PC-9 (cell line): ENCODE data around the gene ASPHD1. TPM values are rescaled to one million over a fixed set of nuclear protein-coding genes. Genes with fewer than 3 reads are reported as not detected.

ENCODE experiments used
- BruUV-seq: library from RNA; stranded (reverse); fragments of 400-500 nt; replicated peaks from 2 replicates; lab custom pipeline; 2021; lab: Mats Ljungman, UMichigan
- CTCF ChIA-PET: fragments of 300-600 bp; sonication (Branson Sonifier 250); formaldehyde crosslinking; loops from one replicate; lab custom pipeline; 2022; ENCODE audit warnings: antibody characterized with exemption; lab: Charles Lee
- POLR2A ChIA-PET: fragments of 300-600 bp; sonication (Branson Sonifier 250); formaldehyde crosslinking; loops from one replicate; lab custom pipeline; 2022; ENCODE audit warnings: antibody characterized with exemption; ENCODE audit not compliant: unreplicated experiment; lab: Charles Lee
- DNase-seq, 2 experiments: peaks; one replicate each; pipeline versions ENCODE4 v3.0.0 to v3.0.0-alpha.2; 2015 to 2022; ENCODE audit warnings: mixed read lengths in 1 of 2
- H2AFZ ChIP-seq: fragments of 200-600 bp; sonication (generic); 2 replicates; pipeline ENCODE4 v1.8.1; 2017; ENCODE audit warnings: antibody characterized with exemption
- H3F3A ChIP-seq: fragments of 200-600 bp; sonication (generic); 2 replicates; pipeline ENCODE4 v1.8.1; 2017; ENCODE audit warnings: antibody characterized with exemption, mild to moderate bottlenecking, low read depth; ENCODE audit not compliant: insufficient read depth
- H3K27ac ChIP-seq: fragments of 200-600 bp; sonication (generic); 2 replicates; pipeline ENCODE4 v1.6.1; 2016; ENCODE audit warnings: mixed run types
- H3K27me3 ChIP-seq: fragments of 200-600 bp; sonication (generic); 2 replicates; pipeline ENCODE4 v1.6.1; 2016; ENCODE audit warnings: low read depth, mixed run types; ENCODE audit not compliant: insufficient read depth
- H3K36me3 ChIP-seq: fragments of 200-600 bp; sonication (generic); 2 replicates; pipeline ENCODE4 v1.6.1; 2016; ENCODE audit warnings: low read depth, mixed run types
- H3K4me1 ChIP-seq: fragments of 200-600 bp; sonication (generic); replicated peaks from 2 replicates; pipeline ENCODE4 v1.6.1; 2016; ENCODE audit warnings: mixed run types; ENCODE audit not compliant: insufficient read depth
- H3K4me2 ChIP-seq: fragments of 200-600 bp; sonication (generic); 2 replicates; pipeline ENCODE4 v1.6.1; 2017; ENCODE audit warnings: mixed run types
- H3K4me3 ChIP-seq: fragments of 200-600 bp; sonication (generic); 2 replicates; pipeline ENCODE4 v1.6.1; 2016; ENCODE audit warnings: mixed run types
- H3K79me2 ChIP-seq: fragments of 200-600 bp; sonication (generic); 2 replicates; pipeline ENCODE4 v1.6.1; 2017; ENCODE audit warnings: low read depth, mixed run types
- H3K9me2 ChIP-seq: fragments of 200-600 bp; sonication (generic); 2 replicates; pipeline ENCODE4 v1.8.1; 2017; ENCODE audit warnings: mild to moderate bottlenecking; ENCODE audit not compliant: insufficient read depth
- H3K9me3 ChIP-seq: fragments of 200-600 bp; sonication (generic); 2 replicates; pipeline ENCODE4 v1.8.1; 2016; ENCODE audit warnings: low read depth; ENCODE audit not compliant: insufficient read depth
- H4K20me1 ChIP-seq: fragments of 200-600 bp; sonication (generic); 2 replicates; pipeline ENCODE4 v1.8.1; 2017; ENCODE audit not compliant: insufficient read depth
- EZH2 ChIP-seq: fragments of 200-600 bp; sonication (generic); IDR thresholded peaks from 2 replicates; pipeline ENCODE4 v1.8.0; 2017; ENCODE audit warnings: antibody characterized with exemption, low read depth
- intact Hi-C: fragments of 100-400 bp; cut with micrococcal nuclease; formaldehyde crosslinking; loops from one replicate; pipeline ENCODE4 v1.10.0; 2022; ENCODE audit not compliant: unreplicated experiment
- total RNA-seq: library from RNA; stranded (reverse); gene quantifications from 2 replicates; pipeline ENCODE4 v1.2.3, GENCODE V29; 2021
- TF ChIP-seq, protein P1 (sequence below): fragments of 200-600 bp; sonication (generic); conservative IDR thresholded peaks from 2 replicates; pipeline ENCODE4 v1.6.1; 2017; ENCODE audit warnings: mixed run types, antibody characterized with exemption, mild to moderate bottlenecking, moderate library complexity

ASPHD1 gene
- total RNA-seq, 1 experiment from 2014 or later = 8.3 TPM

DNA sequence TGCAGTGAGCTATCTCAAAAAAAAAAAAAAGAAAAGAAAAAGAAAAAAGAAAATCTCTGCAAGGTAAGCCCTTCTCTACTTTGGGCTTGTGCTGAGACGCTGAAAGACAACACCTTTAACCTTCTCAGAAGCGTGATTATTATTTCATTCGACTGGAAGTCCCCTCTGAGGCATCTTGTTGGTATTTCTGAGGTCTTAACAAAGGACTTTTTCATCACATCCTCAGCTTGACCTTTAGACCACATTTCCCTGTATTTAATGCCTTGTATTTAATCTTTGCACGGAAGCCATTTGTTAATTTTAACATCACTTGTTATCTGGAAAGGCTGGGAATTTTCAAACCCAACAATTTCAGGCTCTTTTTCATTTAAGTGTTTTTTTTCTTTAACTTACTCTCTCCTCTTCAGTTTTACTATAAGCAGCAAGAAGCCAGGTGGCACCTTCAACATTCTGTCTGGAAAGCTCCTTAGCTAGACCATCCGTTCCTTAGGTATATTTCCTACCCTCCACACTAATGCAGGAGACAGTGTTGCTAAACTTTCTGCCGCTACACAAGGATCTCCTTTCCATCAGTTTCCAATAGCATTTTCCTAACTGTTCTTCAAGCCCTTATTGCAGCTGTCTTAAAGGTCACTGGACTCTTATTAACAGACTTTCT is 15.4 kb downstream of the ASPHD1 start:
- no peak overlapping the region for H3K4me3 ChIP-seq
- no peak for TF ChIP-seq EZH2
- TF ChIP-seq, protein P1, sequence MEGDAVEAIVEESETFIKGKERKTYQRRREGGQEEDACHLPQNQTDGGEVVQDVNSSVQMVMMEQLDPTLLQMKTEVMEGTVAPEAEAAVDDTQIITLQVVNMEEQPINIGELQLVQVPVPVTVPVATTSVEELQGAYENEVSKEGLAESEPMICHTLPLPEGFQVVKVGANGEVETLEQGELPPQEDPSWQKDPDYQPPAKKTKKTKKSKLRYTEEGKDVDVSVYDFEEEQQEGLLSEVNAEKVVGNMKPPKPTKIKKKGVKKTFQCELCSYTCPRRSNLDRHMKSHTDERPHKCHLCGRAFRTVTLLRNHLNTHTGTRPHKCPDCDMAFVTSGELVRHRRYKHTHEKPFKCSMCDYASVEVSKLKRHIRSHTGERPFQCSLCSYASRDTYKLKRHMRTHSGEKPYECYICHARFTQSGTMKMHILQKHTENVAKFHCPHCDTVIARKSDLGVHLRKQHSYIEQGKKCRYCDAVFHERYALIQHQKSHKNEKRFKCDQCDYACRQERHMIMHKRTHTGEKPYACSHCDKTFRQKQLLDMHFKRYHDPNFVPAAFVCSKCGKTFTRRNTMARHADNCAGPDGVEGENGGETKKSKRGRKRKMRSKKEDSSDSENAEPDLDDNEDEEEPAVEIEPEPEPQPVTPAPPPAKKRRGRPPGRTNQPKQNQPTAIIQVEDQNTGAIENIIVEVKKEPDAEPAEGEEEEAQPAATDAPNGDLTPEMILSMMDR = no peak
- 0 out of 2 replicates have a peak, but pooled peaks cover 3% of the 10 kb centered on the region for H3K79me2 ChIP-seq
- no TSS peak for BruUV-seq
- H3K4me1 ChIP-seq = peaks cover 16% of the 10 kb centered on the region
- H3K36me3 ChIP-seq = peaks cover 31% of the 10 kb centered on the region
- peaks cover 26% of the 10 kb centered on the region for H3F3A ChIP-seq
- POLR2A ChIA-PET = interaction anchor here (0.6 to 0.7 kb wide), 3 partner anchors 108 to 1312 kb away, joined by 3 to 20 read pairs (median 3); partner anchors contain the start of gene CTF1
- peak in 1 of 2 experiments; percentile 61 for DNase-seq
- no peak overlapping the region for H2AFZ ChIP-seq
- no peaks in the 10 kb centered on the region for H3K27me3 ChIP-seq
- peak overlapping the region; percentile 8; the same call in 1 of the 2 replicates for H3K4me2 ChIP-seq
- CTCF ChIA-PET = no interaction called here
- H3K27ac ChIP-seq = peak overlapping the region; percentile 57
- no peaks in the 10 kb centered on the region for H3K9me3 ChIP-seq
- no peaks in the 10 kb centered on the region for H3K9me2 ChIP-seq
- intact Hi-C loops = no loop called here
- peaks cover 5% of the 10 kb centered on the region; the same call in 1 of the 2 replicates for H4K20me1 ChIP-seq

DNA sequence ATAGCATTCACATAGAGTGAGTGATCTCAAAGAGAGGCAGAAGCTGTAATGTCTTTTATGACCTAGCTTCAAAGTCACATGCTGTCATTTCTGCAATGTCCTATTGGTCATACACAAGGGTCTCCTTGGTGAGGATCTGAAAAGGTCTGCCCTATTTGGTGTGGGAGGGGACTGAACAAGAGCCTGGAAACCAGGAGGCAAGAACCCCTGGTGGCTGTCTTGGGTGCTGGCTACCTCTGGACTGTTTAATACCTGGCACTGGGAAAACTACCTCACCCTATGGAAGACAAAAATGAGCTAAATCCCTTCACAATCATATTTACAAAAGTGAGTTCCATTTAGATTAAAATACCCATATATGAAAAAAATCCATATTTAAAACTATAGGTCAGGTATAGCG is 16.7 kb downstream of the ASPHD1 start:
- no peak for TF ChIP-seq EZH2
- TF ChIP-seq, protein P1 = no peak
- POLR2A ChIA-PET = interaction anchor here (0.7 kb wide), 1 partner anchor 28 kb away, joined by 3 read pairs; no protein-coding TSS in a partner anchor
- no TSS peak for BruUV-seq

DNA sequence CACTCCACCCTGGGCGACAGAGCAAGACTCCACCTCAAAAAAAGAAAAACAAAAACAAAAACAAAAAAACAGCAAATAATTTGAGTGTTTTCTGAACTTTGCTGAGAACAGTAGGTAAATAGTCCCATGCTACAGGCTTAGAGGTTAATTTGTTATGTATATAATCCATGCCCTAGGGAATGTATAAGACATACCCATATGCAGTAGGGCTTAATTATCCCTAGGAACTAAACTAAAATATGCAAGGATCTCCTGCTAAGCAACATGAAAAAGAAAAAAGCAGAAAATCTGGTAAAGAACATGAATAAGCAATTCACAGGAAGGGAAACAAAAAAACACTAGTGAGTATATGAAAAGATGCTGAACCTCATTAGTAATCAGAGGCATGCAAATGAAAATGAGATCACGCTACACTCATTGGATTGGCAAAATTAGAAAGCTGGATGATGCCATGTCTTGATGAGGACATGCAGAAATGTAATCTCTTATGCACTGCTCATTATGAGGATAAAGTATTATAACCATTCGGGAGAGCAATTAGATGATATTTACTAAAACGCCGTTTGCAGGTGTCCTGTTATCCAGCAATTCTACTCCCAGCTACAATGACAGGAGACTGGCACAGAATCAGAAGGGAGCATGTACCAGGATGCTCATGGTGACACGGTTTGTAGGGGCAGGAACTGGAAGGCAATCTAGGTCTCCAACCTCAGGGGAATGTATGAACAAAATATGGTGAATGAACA is 20.2 kb downstream of the ASPHD1 start:
- POLR2A ChIA-PET = no interaction called here

More for the DNA sequence above, 16.7 kb downstream of the ASPHD1 start:
- Histone ChIP-seq H2AFZ (no peak overlapping the region), H3K9me3 (no peaks in the 10 kb centered on the region), H3K4me2 (no peak overlapping the region), H3K79me2 (0 out of 2 replicates have a peak, but pooled peaks cover 3% of the 10 kb centered on the region), H3K27me3 (no peaks in the 10 kb centered on the region), H3K4me3 (no peak overlapping the region), H3K4me1 (peaks cover 16% of the 10 kb centered on the region), H3K27ac (peak overlapping the region; percentile 57; the same call in 1 of the 2 replicates), H3K36me3 (peaks cover 35% of the 10 kb centered on the region), H4K20me1 (peaks cover 5% of the 10 kb centered on the region; the same call in 1 of the 2 replicates), H3K9me2 (no peaks in the 10 kb centered on the region), H3F3A (peaks cover 32% of the 10 kb centered on the region)
- CTCF ChIA-PET = no interaction called here
- DNase-seq = no peak
- intact Hi-C loops = no loop called here

More for the DNA sequence above, 20.2 kb downstream of the ASPHD1 start:
- peaks cover 27% of the 10 kb centered on the region for H3F3A ChIP-seq
- no peak overlapping the region for H3K4me2 ChIP-seq
- DNase-seq = no peak
- H3K4me3 ChIP-seq = no peak overlapping the region
- peaks cover 5% of the 10 kb centered on the region; the same call in 1 of the 2 replicates for H4K20me1 ChIP-seq
- peaks cover 28% of the 10 kb centered on the region for H3K79me2 ChIP-seq
- CTCF ChIA-PET = interaction anchor here (1.0 to 1.1 kb wide), 2 partner anchors 53 to 61 kb away, joined by 3 to 4 read pairs; no protein-coding TSS in a partner anchor
- no peaks in the 10 kb centered on the region for H3K27me3 ChIP-seq
- intact Hi-C loops = no loop called here
- TF ChIP-seq, protein P1 = no peak
- TF ChIP-seq EZH2 = no peak
- peaks cover 24% of the 10 kb centered on the region for H3K4me1 ChIP-seq
- H2AFZ ChIP-seq = no peak overlapping the region
- H3K9me3 ChIP-seq = no peaks in the 10 kb centered on the region
- BruUV-seq = no TSS peak
- peaks cover 36% of the 10 kb centered on the region for H3K36me3 ChIP-seq
- H3K9me2 ChIP-seq = no peaks in the 10 kb centered on the region
- H3K27ac ChIP-seq = no peak overlapping the region
